GM10248 (cell line): ENCODE results near the gene WDR19.

Source experiments
- CTCF ChIA-PET: fragments of 300-600 bp; sonication (Branson Sonifier 250); formaldehyde crosslinking; extraction: SDS; loops from one replicate; lab custom pipeline; 2021; ENCODE audit warnings: antibody characterized with exemption; lab: Yijun Ruan, JAX
- POLR2A ChIA-PET: fragments of 350-650 bp; sonication (Branson Sonifier 250); formaldehyde crosslinking; extraction: SDS; loops from one replicate; lab custom pipeline; 2020; ENCODE audit warnings: antibody characterized with exemption; lab: Yijun Ruan, JAX
- DNase-seq: peaks from one replicate; pipeline ENCODE4 v3.0.0; 2012; ENCODE audit errors: extremely low spot score
- TF ChIP-seq, protein P1 (sequence below): IDR thresholded peaks from 2 replicates; pipeline ENCODE4 v1.5.1; 2012; ENCODE audit warnings: mild to moderate bottlenecking, low read depth; ENCODE audit errors: extremely low read depth, missing control alignments, control extremely low read depth

The WDR19 gene

GRCh38 chr4:39233783-39234182, 51.5 kb downstream of the WDR19 start:
- ChIA-PET POLR2A (no interaction called here), CTCF (interaction anchor here (1.0 to 1.9 kb wide), 6 partner anchors 8 to 331 kb away, joined by 3 to 5 read pairs (median 3); no protein-coding TSS in a partner anchor)
- TF ChIP-seq, protein P1, sequence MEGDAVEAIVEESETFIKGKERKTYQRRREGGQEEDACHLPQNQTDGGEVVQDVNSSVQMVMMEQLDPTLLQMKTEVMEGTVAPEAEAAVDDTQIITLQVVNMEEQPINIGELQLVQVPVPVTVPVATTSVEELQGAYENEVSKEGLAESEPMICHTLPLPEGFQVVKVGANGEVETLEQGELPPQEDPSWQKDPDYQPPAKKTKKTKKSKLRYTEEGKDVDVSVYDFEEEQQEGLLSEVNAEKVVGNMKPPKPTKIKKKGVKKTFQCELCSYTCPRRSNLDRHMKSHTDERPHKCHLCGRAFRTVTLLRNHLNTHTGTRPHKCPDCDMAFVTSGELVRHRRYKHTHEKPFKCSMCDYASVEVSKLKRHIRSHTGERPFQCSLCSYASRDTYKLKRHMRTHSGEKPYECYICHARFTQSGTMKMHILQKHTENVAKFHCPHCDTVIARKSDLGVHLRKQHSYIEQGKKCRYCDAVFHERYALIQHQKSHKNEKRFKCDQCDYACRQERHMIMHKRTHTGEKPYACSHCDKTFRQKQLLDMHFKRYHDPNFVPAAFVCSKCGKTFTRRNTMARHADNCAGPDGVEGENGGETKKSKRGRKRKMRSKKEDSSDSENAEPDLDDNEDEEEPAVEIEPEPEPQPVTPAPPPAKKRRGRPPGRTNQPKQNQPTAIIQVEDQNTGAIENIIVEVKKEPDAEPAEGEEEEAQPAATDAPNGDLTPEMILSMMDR = no peak
- no peak for DNase-seq

- no peak for DNase-seq
- ChIA-PET POLR2A (no interaction called here), CTCF (interaction anchor here (1.4 to 1.9 kb wide), 3 partner anchors 9 to 32 kb away, joined by 3 to 6 read pairs (median 5); no protein-coding TSS in a partner anchor)
- TF ChIP-seq, protein P1 = no peak
Measured at GRCh38 chr4:39235021-39235420, 52.7 kb downstream of the WDR19 start.

- TF ChIP-seq, protein P1 = no peak
- CTCF ChIA-PET = interaction anchor here (1.9 kb wide), 1 partner anchor 9 kb away, joined by 5 read pairs; no protein-coding TSS in a partner anchor
- POLR2A ChIA-PET = no interaction called here
- DNase-seq = no peak
Measured at GRCh38 chr4:39235696-39236095, 53.4 kb downstream of the WDR19 start.

GRCh38 chr4:39237179-39237578, 54.9 kb downstream of the WDR19 start:
- no peak for DNase-seq
- POLR2A ChIA-PET = no interaction called here
- TF ChIP-seq, protein P1 = no peak
- CTCF ChIA-PET = interaction anchor here (1.3 kb wide), 1 partner anchor 10 kb away, joined by 3 read pairs; no protein-coding TSS in a partner anchor

GRCh38 chr4:39243462-39243861, 61.1 kb downstream of the WDR19 start:
- TF ChIP-seq, protein P1 = no peak
- no peak for DNase-seq
- ChIA-PET CTCF (interaction anchor here (1.2 to 1.4 kb wide), 2 partner anchors 13 to 24 kb away, joined by 3 read pairs; no protein-coding TSS in a partner anchor), POLR2A (no interaction called here)

GRCh38 chr4:39255266-39255665, 72.9 kb downstream of the WDR19 start:
- ChIA-PET CTCF (no interaction called here), POLR2A (no interaction called here)
- TF ChIP-seq, protein P1 = no peak
- no peak for DNase-seq
